GM12878 (cell line): ENCODE results near the gene TSEN54. TPM values are rescaled to one million over a fixed set of nuclear protein-coding genes. Genes with fewer than 3 reads are reported as not detected.
A peak's percentile ranks its signal among the peaks of the same experiment; 100 is the strongest.

Source experiments
- BACH1 ChIP-seq: fragments of 450-650 bp; IDR thresholded peaks from 2 replicates; pipeline ENCODE4 v1.6.1; 2017; ENCODE audit warnings: mild to moderate bottlenecking, borderline replicate concordance
- CBFB ChIP-seq: IDR thresholded peaks from 2 replicates; pipeline ENCODE4 v1.6.1; 2016; ENCODE audit warnings: antibody characterized with exemption, low read depth
- CHD1 ChIP-seq: IDR thresholded peaks from 2 replicates; pipeline ENCODE4 v1.6.1; 2012; ENCODE audit warnings: low read depth, low read length, improper control_type of control experiment
- EP300 ChIP-seq, 2 experiments: fragments of 150-350 bp in 1 of 2; IDR thresholded peaks; 2 replicates each; pipeline ENCODE4 v1.6.1; 2011 to 2012; ENCODE audit warnings: low read depth in 2 of 2, low read length in 2 of 2, borderline replicate concordance in 1 of 2, improper control_type of control experiment in 1 of 2, inconsistent platforms in 1 of 2; ENCODE audit not compliant: control insufficient read depth in 1 of 2
- FOXM1 ChIP-seq: IDR thresholded peaks from 2 replicates; pipeline ENCODE4 v1.6.1; 2012; ENCODE audit warnings: low read depth, mild to moderate bottlenecking, inconsistent platforms, low read length, moderate library complexity
- GATAD2B ChIP-seq: fragments of 450-650 bp; conservative IDR thresholded peaks from 2 replicates; pipeline ENCODE4 v1.6.1; 2017; ENCODE audit warnings: low read depth, mild to moderate bottlenecking, moderate library complexity
- MAX ChIP-seq: IDR thresholded peaks from 2 replicates; pipeline ENCODE4 v1.6.1; 2012; ENCODE audit warnings: low read depth, low read length, improper control_type of control experiment
- MYB ChIP-seq: fragments of 150-350 bp; IDR thresholded peaks from 2 replicates; pipeline ENCODE4 v1.6.1; 2014; ENCODE audit warnings: mild to moderate bottlenecking, low read depth, low read length, borderline replicate concordance
- NBN ChIP-seq: fragments of 450-650 bp; IDR thresholded peaks from 2 replicates; pipeline ENCODE4 v1.6.1; 2016
- NFXL1 ChIP-seq: fragments of 450-650 bp; IDR thresholded peaks from 2 replicates; pipeline ENCODE4 v1.6.1; 2017; ENCODE audit warnings: antibody characterized with exemption, mild to moderate bottlenecking, borderline replicate concordance
- RAD21 ChIP-seq: IDR thresholded peaks from 2 replicates; pipeline ENCODE4 v1.6.1; 2011; ENCODE audit warnings: mild to moderate bottlenecking, low read depth, low read length, moderate library complexity; ENCODE audit not compliant: insufficient read depth
- TARDBP ChIP-seq: IDR thresholded peaks from 2 replicates; pipeline ENCODE4 v1.6.1; 2016; ENCODE audit warnings: borderline replicate concordance
- TCF3 ChIP-seq: IDR thresholded peaks from 2 replicates; pipeline ENCODE4 v1.6.1; 2012; ENCODE audit warnings: low read depth, mild to moderate bottlenecking, low read length, borderline replicate concordance; ENCODE audit not compliant: insufficient read depth
- ZBTB11 ChIP-seq: fragments of 450-650 bp; formaldehyde crosslinking; IDR thresholded peaks from 2 replicates; pipeline ENCODE4 v1.5.0; 2022; ENCODE audit warnings: mild to moderate bottlenecking, missing genetic modification characterization
- ZNF24 ChIP-seq: fragments of 450-650 bp; IDR thresholded peaks from 2 replicates; pipeline ENCODE4 v1.6.1; 2017; ENCODE audit warnings: antibody characterized with exemption, mild to moderate bottlenecking
- ZNF274 ChIP-seq: IDR thresholded peaks from one replicate; pipeline ENCODE4 v1.8.0; 2011; ENCODE audit not compliant: insufficient read length, insufficient read depth
- ZNF384 ChIP-seq: IDR thresholded peaks from 2 replicates; pipeline ENCODE4 v1.6.1; 2012; ENCODE audit warnings: low read depth, mild to moderate bottlenecking, low read length, improper control_type of control experiment, borderline replicate concordance
- polyA plus RNA-seq, 11 experiments: library from polyadenylated mRNA; depleted of rRNA in 4 of 11; unstranded in 6 of 11; stranded (reverse) in 5 of 11; fragments of >200 nt; fragmentation: Nextera tagmentation in 4 of 11; fragmentation: Illumina TruSeq in 1 of 11; extraction: Ambion mirVana in 4 of 11; extraction: Trizol in 1 of 11; gene quantifications; 1 replicate in 1 of 11; 2 replicates in 10 of 11; pipeline versions ENCODE4 v1.2.1 to v1.2.3, GENCODE V29; 2011 to 2016; ENCODE audit warnings: inconsistent platforms in 2 of 11, missing spikeins in 2 of 11, low read depth in 1 of 11
- total RNA-seq, 4 experiments: library from RNA; depleted of rRNA in 3 of 4; stranded (reverse); fragments of >200 nt in 3 of 4; fragmentation: Illumina TruSeq in 1 of 4; extraction: Trizol in 1 of 4; gene quantifications; 2 replicates each; pipeline versions ENCODE4 v1.2.1 to v1.2.3, GENCODE V29; 2013 to 2021
- TF ChIP-seq, protein P1 (sequence below): fragments of 450-650 bp; IDR thresholded peaks from 2 replicates; pipeline ENCODE4 v1.6.1; 2017; ENCODE audit warnings: mild to moderate bottlenecking, moderate library complexity
- TF ChIP-seq, protein P2 (sequence below): fragments of 150-350 bp; IDR thresholded peaks from 2 replicates; pipeline ENCODE4 v1.6.1; 2016; ENCODE audit warnings: low read depth, low read length

The TSEN54 gene
- total and polyA plus RNA-seq, 10 of the 15 experiments (the other 5 are each of a cell fraction or from before 2014, with no cell fraction given): 7.1 to 48.0 (median 41.1) TPM

DNA sequence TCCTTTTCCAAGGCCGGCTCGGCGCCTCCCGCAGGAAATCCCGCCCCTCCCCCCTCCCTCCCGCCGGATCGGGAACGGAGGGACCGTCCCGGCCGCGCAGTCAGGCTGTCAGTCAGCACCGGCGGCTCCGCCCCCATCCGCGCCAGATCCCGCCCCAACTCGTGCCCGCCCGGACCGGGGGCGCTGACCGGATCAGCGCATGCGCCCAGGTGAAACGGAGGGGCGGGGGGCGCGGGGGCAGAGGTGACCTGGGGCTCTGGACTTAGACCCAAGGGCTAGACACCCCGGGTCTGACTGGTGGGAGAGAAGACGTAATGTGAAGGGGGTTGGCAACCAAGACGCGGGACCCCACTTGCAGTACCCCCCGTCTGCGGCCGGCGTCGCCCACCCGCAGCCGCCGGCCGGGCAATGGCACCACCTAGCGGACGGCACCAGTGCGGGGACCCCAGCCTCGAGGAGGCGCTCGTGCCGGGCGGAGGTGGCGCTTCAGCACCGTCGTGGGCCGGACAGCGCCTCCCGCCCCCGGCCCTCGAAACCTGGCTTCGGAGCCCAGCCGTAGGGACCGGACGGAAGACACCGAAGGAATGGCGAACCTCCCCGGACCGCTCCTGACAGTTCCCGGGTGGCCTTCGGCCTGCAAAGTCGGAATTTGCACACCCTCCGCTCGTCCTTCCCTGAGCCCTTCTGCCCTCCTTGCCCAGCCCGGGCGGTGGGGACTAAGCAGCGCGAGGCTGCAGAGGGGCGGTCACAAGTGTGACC, 653 bp upstream of the TSEN54 start, which contains the start of gene CASKIN2 (continued):
- TF ChIP-seq BACH1 (peak; percentile 51; the same call in 1 of the 2 replicates), MAX (0 out of 2 replicates have a peak, but pooled peaks have one; percentile 45), TCF3 (no peak), CHD1 (no peak), TARDBP (no peak), FOXM1 (no peak), ZNF274 (no peak), NBN (peak; percentile 50; the same call in 1 of the 2 replicates), ZNF384 (no peak), GATAD2B (peak; percentile 59), MYB (no peak), EP300 (IDR thresholded peaks at IDR 0.05; ENCODE audit: borderline replicate concordance in 1 of 2, control insufficient read depth in 1 of 2, low read depth in 2 of 2, low read length in 2 of 2) (no peak), CBFB (no peak), ZNF24 (peak; percentile 25; the same call in 1 of the 2 replicates), NFXL1 (no peak), RAD21 (peak; percentile 65), ZBTB11 (CRISPR knock-in tag) (no peak)
- TF ChIP-seq, protein P1, sequence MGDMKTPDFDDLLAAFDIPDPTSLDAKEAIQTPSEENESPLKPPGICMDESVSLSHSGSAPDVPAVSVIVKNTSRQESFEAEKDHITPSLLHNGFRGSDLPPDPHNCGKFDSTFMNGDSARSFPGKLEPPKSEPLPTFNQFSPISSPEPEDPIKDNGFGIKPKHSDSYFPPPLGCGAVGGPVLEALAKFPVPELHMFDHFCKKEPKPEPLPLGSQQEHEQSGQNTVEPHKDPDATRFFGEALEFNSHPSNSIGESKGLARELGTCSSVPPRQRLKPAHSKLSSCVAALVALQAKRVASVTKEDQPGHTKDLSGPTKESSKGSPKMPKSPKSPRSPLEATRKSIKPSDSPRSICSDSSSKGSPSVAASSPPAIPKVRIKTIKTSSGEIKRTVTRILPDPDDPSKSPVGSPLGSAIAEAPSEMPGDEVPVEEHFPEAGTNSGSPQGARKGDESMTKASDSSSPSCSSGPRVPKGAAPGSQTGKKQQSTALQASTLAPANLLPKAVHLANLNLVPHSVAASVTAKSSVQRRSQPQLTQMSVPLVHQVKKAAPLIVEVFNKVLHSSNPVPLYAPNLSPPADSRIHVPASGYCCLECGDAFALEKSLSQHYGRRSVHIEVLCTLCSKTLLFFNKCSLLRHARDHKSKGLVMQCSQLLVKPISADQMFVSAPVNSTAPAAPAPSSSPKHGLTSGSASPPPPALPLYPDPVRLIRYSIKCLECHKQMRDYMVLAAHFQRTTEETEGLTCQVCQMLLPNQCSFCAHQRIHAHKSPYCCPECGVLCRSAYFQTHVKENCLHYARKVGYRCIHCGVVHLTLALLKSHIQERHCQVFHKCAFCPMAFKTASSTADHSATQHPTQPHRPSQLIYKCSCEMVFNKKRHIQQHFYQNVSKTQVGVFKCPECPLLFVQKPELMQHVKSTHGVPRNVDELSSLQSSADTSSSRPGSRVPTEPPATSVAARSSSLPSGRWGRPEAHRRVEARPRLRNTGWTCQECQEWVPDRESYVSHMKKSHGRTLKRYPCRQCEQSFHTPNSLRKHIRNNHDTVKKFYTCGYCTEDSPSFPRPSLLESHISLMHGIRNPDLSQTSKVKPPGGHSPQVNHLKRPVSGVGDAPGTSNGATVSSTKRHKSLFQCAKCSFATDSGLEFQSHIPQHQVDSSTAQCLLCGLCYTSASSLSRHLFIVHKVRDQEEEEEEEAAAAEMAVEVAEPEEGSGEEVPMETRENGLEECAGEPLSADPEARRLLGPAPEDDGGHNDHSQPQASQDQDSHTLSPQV: peak; percentile 91
- TF ChIP-seq, protein P2, sequence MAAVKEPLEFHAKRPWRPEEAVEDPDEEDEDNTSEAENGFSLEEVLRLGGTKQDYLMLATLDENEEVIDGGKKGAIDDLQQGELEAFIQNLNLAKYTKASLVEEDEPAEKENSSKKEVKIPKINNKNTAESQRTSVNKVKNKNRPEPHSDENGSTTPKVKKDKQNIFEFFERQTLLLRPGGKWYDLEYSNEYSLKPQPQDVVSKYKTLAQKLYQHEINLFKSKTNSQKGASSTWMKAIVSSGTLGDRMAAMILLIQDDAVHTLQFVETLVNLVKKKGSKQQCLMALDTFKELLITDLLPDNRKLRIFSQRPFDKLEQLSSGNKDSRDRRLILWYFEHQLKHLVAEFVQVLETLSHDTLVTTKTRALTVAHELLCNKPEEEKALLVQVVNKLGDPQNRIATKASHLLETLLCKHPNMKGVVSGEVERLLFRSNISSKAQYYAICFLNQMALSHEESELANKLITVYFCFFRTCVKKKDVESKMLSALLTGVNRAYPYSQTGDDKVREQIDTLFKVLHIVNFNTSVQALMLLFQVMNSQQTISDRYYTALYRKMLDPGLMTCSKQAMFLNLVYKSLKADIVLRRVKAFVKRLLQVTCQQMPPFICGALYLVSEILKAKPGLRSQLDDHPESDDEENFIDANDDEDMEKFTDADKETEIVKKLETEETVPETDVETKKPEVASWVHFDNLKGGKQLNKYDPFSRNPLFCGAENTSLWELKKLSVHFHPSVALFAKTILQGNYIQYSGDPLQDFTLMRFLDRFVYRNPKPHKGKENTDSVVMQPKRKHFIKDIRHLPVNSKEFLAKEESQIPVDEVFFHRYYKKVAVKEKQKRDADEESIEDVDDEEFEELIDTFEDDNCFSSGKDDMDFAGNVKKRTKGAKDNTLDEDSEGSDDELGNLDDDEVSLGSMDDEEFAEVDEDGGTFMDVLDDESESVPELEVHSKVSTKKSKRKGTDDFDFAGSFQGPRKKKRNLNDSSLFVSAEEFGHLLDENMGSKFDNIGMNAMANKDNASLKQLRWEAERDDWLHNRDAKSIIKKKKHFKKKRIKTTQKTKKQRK: no peak
